SH-SY5Y (cell line): ENCODE measurements around the gene MAPK8IP1.

Experiments used
- GATA2 ChIP-seq: IDR thresholded peaks from 2 replicates; pipeline ENCODE4 v1.6.1; 2011; ENCODE audit warnings: mild to moderate bottlenecking, low read depth, low read length
- GATA3 ChIP-seq: IDR thresholded peaks from 2 replicates; pipeline ENCODE4 v1.6.1; 2011; ENCODE audit warnings: low read depth, mild to moderate bottlenecking, low read length, moderate library complexity

- TF ChIP-seq GATA2 (no peak), GATA3 (no peak)
Measured at GRCh38 chr11:45848654-45849081, 36.8 kb upstream of the MAPK8IP1 start.
